Memory B cell (primary cell): Measurements from ENCODE around the gene PARP1.
A peak's percentile ranks its signal among the peaks of the same experiment; 100 is the strongest.

Source experiments
- ATAC-seq: fragments of 150-1000 bp; cut with Tn5 transposase; 2 replicates; pipeline ENCODE4 v1.10.0; 2021; ENCODE audit warnings: low read depth, mild to moderate bottlenecking, moderate library complexity
- DNase-seq, 2 donors: peaks; one replicate each; pipeline ENCODE4 v3.0.0; 2022; ENCODE audit warnings: low spot score in 2 of 2
- H3K27ac Mint-ChIP-seq: one replicate; pipeline ENCODE4 v1.8.0; 2022; ENCODE audit warnings: mild to moderate bottlenecking, moderate library complexity, mixed read lengths
- H3K27me3 Mint-ChIP-seq: one replicate; pipeline ENCODE4 v1.8.0; 2022; ENCODE audit warnings: mixed read lengths
- H3K36me3 Mint-ChIP-seq: one replicate; pipeline ENCODE4 v1.8.0; 2022; ENCODE audit warnings: mild to moderate bottlenecking, mixed read lengths
- H3K4me1 Mint-ChIP-seq: one replicate; pipeline ENCODE4 v1.8.0; 2022; ENCODE audit warnings: mixed read lengths
- H3K4me3 Mint-ChIP-seq: one replicate; pipeline ENCODE4 v1.8.0; 2022; ENCODE audit warnings: mild to moderate bottlenecking, moderate library complexity, mixed read lengths
- H3K9me3 Mint-ChIP-seq: one replicate; pipeline ENCODE4 v1.8.0; 2022; ENCODE audit warnings: mixed read lengths

The PARP1 gene

GRCh38 chr1:226406401-226406881, 1.5 kb downstream of the PARP1 start:
- peaks cover 2% of the 10 kb centered on the region for H3K36me3 Mint-ChIP-seq

GRCh38 chr1:226405411-226405988, 2.4 kb downstream of the PARP1 start:
- H3K9me3 Mint-ChIP-seq = no peaks in the 10 kb centered on the region
- peak overlapping the region; percentile 96 for H3K27ac Mint-ChIP-seq
- ATAC-seq (no peak), DNase-seq (no peak)
- peak overlapping the region; percentile 91 for H3K4me3 Mint-ChIP-seq
- no peaks in the 10 kb centered on the region for H3K27me3 Mint-ChIP-seq
- H3K36me3 Mint-ChIP-seq = peaks cover 7% of the 10 kb centered on the region
- peaks cover 52% of the 10 kb centered on the region for H3K4me1 Mint-ChIP-seq

More at GRCh38 chr1:226406401-226406881, 1.5 kb downstream of the PARP1 start:
- Mint-ChIP-seq H3K27ac (peak overlapping the region; percentile 96), H3K4me3 (peak overlapping the region; percentile 91), H3K27me3 (no peaks in the 10 kb centered on the region), H3K9me3 (no peaks in the 10 kb centered on the region), H3K4me1 (peaks cover 47% of the 10 kb centered on the region)
- ATAC-seq (peak; percentile 5), DNase-seq (no peak)

GRCh38 chr1:226404904-226405222, 3.0 kb downstream of the PARP1 start:
- peak overlapping the region; percentile 96 for H3K27ac Mint-ChIP-seq
- no peaks in the 10 kb centered on the region for H3K27me3 Mint-ChIP-seq
- peaks cover 14% of the 10 kb centered on the region for H3K36me3 Mint-ChIP-seq
- H3K4me1 Mint-ChIP-seq = peaks cover 55% of the 10 kb centered on the region
- H3K4me3 Mint-ChIP-seq = peak overlapping the region; percentile 91
- H3K9me3 Mint-ChIP-seq = no peaks in the 10 kb centered on the region
- DNase-seq = no peak
- no peak for ATAC-seq

- no peak for DNase-seq
- peaks cover 19% of the 10 kb centered on the region for H3K36me3 Mint-ChIP-seq
These were observed 3.6 kb downstream of the PARP1 start for GRCh38 chr1:226404063-226404903.

GRCh38 chr1:226403201-226404034, 4.5 kb downstream of the PARP1 start:
- Mint-ChIP-seq H3K27ac (peak overlapping the region; percentile 96), H3K36me3 (peaks cover 21% of the 10 kb centered on the region), H3K4me3 (peak overlapping the region; percentile 91), H3K27me3 (no peaks in the 10 kb centered on the region), H3K4me1 (peaks cover 50% of the 10 kb centered on the region), H3K9me3 (no peaks in the 10 kb centered on the region)
- ATAC-seq = no peak
- DNase-seq = no peak

More at GRCh38 chr1:226404063-226404903, 3.6 kb downstream of the PARP1 start:
- ATAC-seq = no peak
- H3K4me1 Mint-ChIP-seq = peaks cover 55% of the 10 kb centered on the region
- peak overlapping the region; percentile 91 for H3K4me3 Mint-ChIP-seq
- H3K9me3 Mint-ChIP-seq = no peaks in the 10 kb centered on the region
- H3K27me3 Mint-ChIP-seq = no peaks in the 10 kb centered on the region
- H3K27ac Mint-ChIP-seq = peak overlapping the region; percentile 96

GRCh38 chr1:226402739-226403165, 5.1 kb downstream of the PARP1 start:
- H3K36me3 Mint-ChIP-seq = peaks cover 26% of the 10 kb centered on the region
- peak overlapping the region; percentile 73 for H3K27ac Mint-ChIP-seq
- no peaks in the 10 kb centered on the region for H3K27me3 Mint-ChIP-seq
- H3K4me1 Mint-ChIP-seq = peaks cover 50% of the 10 kb centered on the region
- peak overlapping the region; percentile 32 for H3K4me3 Mint-ChIP-seq
- ATAC-seq (no peak), DNase-seq (no peak)
- H3K9me3 Mint-ChIP-seq = no peaks in the 10 kb centered on the region

- peaks cover 55% of the 10 kb centered on the region for H3K4me1 Mint-ChIP-seq
- peak; percentile 41 for ATAC-seq
- DNase-seq = no peak
- no peaks in the 10 kb centered on the region for H3K9me3 Mint-ChIP-seq
- H3K36me3 Mint-ChIP-seq = peaks cover 32% of the 10 kb centered on the region
- H3K27me3 Mint-ChIP-seq = no peaks in the 10 kb centered on the region
- H3K27ac Mint-ChIP-seq = peak overlapping the region; percentile 70
- H3K4me3 Mint-ChIP-seq = peak overlapping the region; percentile 29
These were observed 6.3 kb downstream of the PARP1 start for GRCh38 chr1:226401355-226402303.

GRCh38 chr1:226400519-226401354, 7.2 kb downstream of the PARP1 start:
- DNase-seq = no peak
- Mint-ChIP-seq H3K27me3 (no peaks in the 10 kb centered on the region), H3K9me3 (no peaks in the 10 kb centered on the region), H3K4me1 (peaks cover 51% of the 10 kb centered on the region), H3K4me3 (no peak overlapping the region), H3K36me3 (peaks cover 34% of the 10 kb centered on the region), H3K27ac (no peak overlapping the region)
- no peak for ATAC-seq

GRCh38 chr1:226397955-226398636, 9.8 kb downstream of the PARP1 start:
- Mint-ChIP-seq H3K4me1 (peaks cover 45% of the 10 kb centered on the region), H3K27ac (peak overlapping the region; percentile 55), H3K9me3 (no peaks in the 10 kb centered on the region), H3K4me3 (no peak overlapping the region), H3K27me3 (no peaks in the 10 kb centered on the region), H3K36me3 (peaks cover 46% of the 10 kb centered on the region)
- ATAC-seq (no peak), DNase-seq (no peak)

GRCh38 chr1:226397011-226397926, 10.6 kb downstream of the PARP1 start:
- Mint-ChIP-seq H3K9me3 (no peaks in the 10 kb centered on the region), H3K27me3 (no peaks in the 10 kb centered on the region), H3K4me3 (no peak overlapping the region), H3K27ac (peak overlapping the region; percentile 55), H3K4me1 (peaks cover 39% of the 10 kb centered on the region), H3K36me3 (peaks cover 46% of the 10 kb centered on the region)
- no peak for ATAC-seq
- DNase-seq = no peak

GRCh38 chr1:226395753-226396152, 12.1 kb downstream of the PARP1 start:
- H3K9me3 Mint-ChIP-seq = no peaks in the 10 kb centered on the region
- H3K27me3 Mint-ChIP-seq = no peaks in the 10 kb centered on the region
- peaks cover 28% of the 10 kb centered on the region for H3K4me1 Mint-ChIP-seq
- ATAC-seq (no peak), DNase-seq (no peak)
- H3K27ac Mint-ChIP-seq = no peak overlapping the region
- peaks cover 44% of the 10 kb centered on the region for H3K36me3 Mint-ChIP-seq
- H3K4me3 Mint-ChIP-seq = no peak overlapping the region
